Spleen (tissue), 7 donors: ENCODE measurements around the gene OPRL1.

Source experiments
- CTCF ChIP-seq, 11 experiments: fragments of 200-600 bp in 7 of 11; fragments of 450-650 bp in 4 of 11; sonication (generic) in 4 of 11; IDR thresholded peaks in 8 of 11; conservative IDR thresholded peaks in 3 of 11; 1 replicate in 7 of 11; 2 replicates in 4 of 11; pipeline versions ENCODE4 v1.4.0 to v1.8.0; 2016 to 2021; ENCODE audit warnings: antibody characterized with exemption in 11 of 11, inconsistent platforms in 4 of 11, mild to moderate bottlenecking in 1 of 11
- POLR2A ChIP-seq, 3 donors: fragments of 450-650 bp; IDR thresholded peaks; one replicate each; pipeline ENCODE4 v1.5.1; 2017; ENCODE audit warnings: antibody characterized with exemption in 3 of 3, mild to moderate bottlenecking in 1 of 3
- POLR2AphosphoS5 ChIP-seq, 3 donors: sonication (generic); formaldehyde crosslinking; IDR thresholded peaks; one replicate each; pipeline ENCODE4 v1.5.1; 2017; ENCODE audit warnings: antibody characterized with exemption in 3 of 3
- donor health status: DM: no; HTN: no; CAD: no; lungs with moderate emphysema.
- donor health status: DM: no; HTN: no; CAD: no.
- donor health status: DM: no; HTN: no; CAD: no.

DNA sequence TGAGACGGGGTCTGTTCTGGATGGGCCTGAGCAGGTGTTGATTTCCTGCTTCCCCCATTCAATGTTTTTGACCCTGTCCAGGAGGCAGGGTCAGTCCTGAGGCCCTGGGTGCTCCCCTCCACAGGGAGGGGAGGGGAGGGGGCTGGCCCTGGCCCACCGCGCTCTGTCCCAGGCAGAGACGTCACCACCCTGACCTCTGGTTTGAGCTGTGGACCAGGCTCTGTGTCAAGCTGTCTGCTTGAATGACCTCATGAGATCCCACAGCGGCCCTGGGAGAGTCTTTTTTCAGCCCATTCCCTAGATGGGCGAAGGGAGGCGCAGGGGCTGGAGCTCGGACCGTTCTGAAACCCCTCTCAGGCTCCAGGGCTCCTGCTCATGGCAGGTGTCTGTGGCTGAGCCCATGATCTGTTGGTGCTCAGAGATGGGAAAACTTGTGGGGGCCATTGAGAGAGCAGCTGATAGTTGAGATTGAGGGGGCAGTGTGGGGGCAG lies 13.2 kb downstream of the OPRL1 start:
- no peak for TF ChIP-seq CTCF (IDR thresholded peaks at IDR 0.05 in 8 of 11, conservative IDR thresholded peaks at IDR 0.05 in 3 of 11)
- no peak for TF ChIP-seq POLR2A (IDR thresholded peaks at IDR 0.05)
- no peak for TF ChIP-seq POLR2AphosphoS5 (IDR thresholded peaks at IDR 0.05)
